GM10847 (cell line): ENCODE results near the gene FCGR3B.
"Not testable (repeated sequence)": the region's sequence is repeated elsewhere in the genome, so short reads cannot be mapped to it uniquely, and the experiment has no call there.

Source experiments
- POLR2A ChIP-seq: IDR thresholded peaks from 2 replicates; pipeline ENCODE4 v1.6.1; 2011; ENCODE audit not compliant: insufficient read length; ENCODE audit errors: extremely low read depth

The FCGR3B gene

GRCh38 chr1:161631076-161631475 lies at the start of gene FCGR3B:
Gene FCGR3B, minus strand, starts transcription at chr1:161631176. Its CDS starts 82 bp downstream, at chr1:161631094.
- TF ChIP-seq POLR2A, result no peak

GRCh38 chr1:161678500-161678899 lies 47.5 kb upstream of the FCGR3B start:
- no peak for TF ChIP-seq POLR2A

GRCh38 chr1:161676958-161677689 lies 46.1 kb upstream of the FCGR3B start:
- TF ChIP-seq POLR2A, result no peak

- TF ChIP-seq POLR2A, result no peak
These were observed 45.5 kb upstream of the FCGR3B start for GRCh38 chr1:161676441-161676840.

- TF ChIP-seq POLR2A, result not testable (repeated sequence)
These were observed 31.8 kb upstream of the FCGR3B start, which contains the start of gene FCGR2B for GRCh38 chr1:161662684-161663339. Gene FCGR2B, plus strand, starts transcription at chr1:161663143. Its CDS starts 99 bp downstream, at chr1:161663242.
